ENCODE data around the gene C2.
"Not testable (repeated sequence)": the region's sequence is repeated elsewhere in the genome, so short reads cannot be mapped to it uniquely, and the experiment has no call there.

Gene C2

GRCh38 chr6:31927863-31928671 lies 550 bp downstream of the C2 start:
- DNase-seq: no peak

DNA sequence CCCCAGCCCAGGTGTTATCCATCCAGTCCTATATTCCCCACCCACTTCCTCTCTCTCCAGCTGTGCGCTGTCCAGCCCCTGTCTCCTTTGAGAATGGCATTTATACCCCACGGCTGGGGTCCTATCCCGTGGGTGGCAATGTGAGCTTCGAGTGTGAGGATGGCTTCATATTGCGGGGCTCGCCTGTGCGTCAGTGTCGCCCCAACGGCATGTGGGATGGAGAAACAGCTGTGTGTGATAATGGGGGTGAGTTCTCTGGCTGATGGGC lies 1.1 kb downstream of the C2 start:
- DNase-seq: no peak

DNA sequence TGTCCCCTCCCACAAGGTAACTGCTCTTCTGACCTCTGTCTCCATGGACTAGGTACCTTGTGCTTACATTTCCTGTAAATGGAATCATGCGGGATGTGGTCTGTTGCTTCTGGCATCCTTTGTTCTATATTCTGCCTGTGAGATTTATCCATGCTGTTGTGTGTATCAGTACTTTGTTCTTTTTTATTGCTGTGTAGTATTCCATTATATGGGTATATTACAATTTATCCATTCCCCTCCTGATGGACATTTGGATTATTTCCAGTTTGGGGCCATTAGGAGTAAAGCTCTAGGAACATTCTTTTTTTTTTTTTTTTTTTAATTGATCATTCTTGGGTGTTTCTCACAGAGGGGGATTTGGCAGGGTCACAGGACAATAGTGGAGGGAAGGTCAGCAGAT lies 3.4 kb downstream of the C2 start:
- DNase-seq: no peak

DNA sequence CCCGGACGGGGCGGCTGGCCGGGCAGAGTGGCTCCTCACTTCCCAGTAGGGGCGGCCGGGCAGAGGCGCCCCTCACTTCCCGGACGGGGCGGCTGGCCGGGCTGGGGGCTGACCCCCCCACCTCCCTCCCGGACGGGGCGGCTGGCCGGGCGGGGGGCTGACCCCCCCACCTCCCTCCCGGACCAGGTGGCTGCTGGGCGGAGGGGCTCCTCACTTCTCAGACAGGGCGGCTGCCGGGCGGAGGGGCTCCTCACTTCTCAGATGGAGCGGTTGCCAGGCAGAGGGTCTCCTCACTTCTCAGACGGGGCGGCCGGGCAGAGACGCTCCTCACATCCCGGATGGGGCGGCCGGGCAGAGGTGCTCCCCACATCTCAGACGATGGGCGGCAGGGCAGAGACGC lies 4.6 kb downstream of the C2 start:
- DNase-seq: not testable (repeated sequence)

GRCh38 chr6:31933537-31933936 lies 6.0 kb downstream of the C2 start:
- no peak for DNase-seq

- no peak for DNase-seq
These were observed 7.5 kb downstream of the C2 start for GRCh38 chr6:31935021-31935420.

DNA sequence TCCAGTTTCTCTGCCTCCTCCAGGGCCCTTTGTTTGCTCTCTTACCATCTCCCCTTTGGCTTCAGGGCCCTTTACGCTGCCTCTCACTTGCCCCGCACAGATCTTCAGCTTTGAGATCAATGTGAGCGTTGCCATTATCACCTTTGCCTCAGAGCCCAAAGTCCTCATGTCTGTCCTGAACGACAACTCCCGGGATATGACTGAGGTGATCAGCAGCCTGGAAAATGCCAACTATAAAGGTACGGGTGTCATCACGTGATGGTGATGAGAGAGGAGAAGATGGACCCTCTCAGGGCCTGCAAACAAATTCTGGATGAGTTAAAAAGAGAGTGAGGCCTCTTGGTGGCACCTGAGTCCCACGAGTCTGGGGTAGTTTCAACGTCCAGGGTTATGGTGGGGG lies 8.3 kb downstream of the C2 start:
- no peak for DNase-seq

DNA sequence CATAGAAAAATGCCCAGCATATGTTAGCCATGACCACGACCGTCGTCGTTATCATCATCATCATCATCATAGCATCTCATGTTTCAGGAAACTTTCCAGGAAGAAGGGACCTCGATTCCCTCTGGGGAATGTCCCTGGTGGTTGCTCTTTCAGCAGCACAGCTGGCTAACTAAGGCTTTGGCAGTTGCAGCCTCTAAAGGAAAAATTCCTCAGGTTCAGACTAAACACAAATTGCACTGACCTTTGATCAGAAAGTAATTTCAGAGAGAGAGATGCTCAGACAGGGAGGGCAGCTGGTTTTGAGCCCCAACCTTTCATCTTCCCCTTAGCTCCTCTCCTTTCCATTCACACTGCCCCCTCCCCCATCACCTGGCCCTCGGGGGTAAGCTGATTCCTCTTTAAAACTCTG lies 12.7 kb downstream of the C2 start:
- DNase-seq: no peak

GRCh38 chr6:31943742-31944141 lies 16.2 kb downstream of the C2 start:
- no peak for DNase-seq

DNA sequence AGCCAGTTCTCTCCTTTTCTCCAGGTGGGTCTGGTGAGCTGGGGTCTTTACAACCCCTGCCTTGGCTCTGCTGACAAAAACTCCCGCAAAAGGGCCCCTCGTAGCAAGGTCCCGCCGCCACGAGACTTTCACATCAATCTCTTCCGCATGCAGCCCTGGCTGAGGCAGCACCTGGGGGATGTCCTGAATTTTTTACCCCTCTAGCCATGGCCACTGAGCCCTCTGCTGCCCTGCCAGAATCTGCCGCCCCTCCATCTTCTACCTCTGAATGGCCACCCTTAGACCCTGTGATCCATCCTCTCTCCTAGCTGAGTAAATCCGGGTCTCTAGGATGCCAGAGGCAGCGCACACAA lies 17.6 kb downstream of the C2 start:
- no peak for DNase-seq

- no peak for DNase-seq
These were observed 18.2 kb downstream of the C2 start, which contains the start of gene CFB for GRCh38 chr6:31945507-31946369. Gene CFB (plus strand): TSS chr6:31946095. CDS start chr6:31946222, 127 bp downstream.

DNA sequence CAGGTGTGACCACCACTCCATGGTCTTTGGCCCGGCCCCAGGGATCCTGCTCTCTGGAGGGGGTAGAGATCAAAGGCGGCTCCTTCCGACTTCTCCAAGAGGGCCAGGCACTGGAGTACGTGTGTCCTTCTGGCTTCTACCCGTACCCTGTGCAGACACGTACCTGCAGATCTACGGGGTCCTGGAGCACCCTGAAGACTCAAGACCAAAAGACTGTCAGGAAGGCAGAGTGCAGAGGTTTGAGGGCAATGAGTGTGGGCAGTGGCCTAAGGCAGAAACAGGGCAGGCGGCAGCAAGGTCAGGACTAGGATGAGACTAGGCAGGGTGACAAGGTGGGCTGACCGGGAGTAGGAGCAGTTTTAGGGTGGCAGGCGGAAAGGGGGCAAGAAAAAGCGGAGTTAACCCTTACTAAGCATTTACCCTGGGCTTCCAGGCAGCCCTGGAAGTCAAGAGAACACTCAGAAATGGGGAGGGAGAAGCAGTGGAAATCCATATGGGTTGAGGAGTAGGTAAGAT lies 18.9 kb downstream of the C2 start:
- DNase-seq: no peak

DNA sequence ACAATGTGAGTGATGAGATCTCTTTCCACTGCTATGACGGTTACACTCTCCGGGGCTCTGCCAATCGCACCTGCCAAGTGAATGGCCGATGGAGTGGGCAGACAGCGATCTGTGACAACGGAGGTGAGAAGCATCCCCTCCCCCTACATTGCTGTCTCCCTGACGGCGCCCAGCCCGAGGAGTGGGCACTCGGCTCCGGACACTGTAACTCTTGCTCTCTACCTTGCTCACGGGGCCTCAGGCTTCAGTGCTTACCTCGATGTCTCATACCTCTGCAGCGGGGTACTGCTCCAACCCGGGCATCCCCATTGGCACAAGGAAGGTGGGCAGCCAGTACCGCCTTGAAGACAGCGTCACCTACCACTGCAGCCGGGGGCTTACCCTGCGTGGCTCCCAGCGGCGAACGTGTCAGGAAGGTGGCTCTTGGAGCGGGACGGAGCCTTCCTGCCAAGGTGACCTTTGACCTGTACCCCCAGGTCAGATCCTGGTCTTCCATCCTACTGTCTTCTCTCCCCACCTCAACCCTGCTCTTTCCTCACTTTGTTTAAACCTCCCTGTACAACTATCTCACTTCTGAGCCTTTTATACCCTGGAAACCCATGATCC lies 19.7 kb downstream of the C2 start:
- no peak for DNase-seq

GRCh38 chr6:31947864-31948263 lies 20.3 kb downstream of the C2 start:
- DNase-seq: no peak

GRCh38 chr6:31948306-31948705 lies 20.8 kb downstream of the C2 start:
- no peak for DNase-seq

- no peak for DNase-seq
These were observed 21.4 kb downstream of the C2 start for GRCh38 chr6:31948753-31949413.

- DNase-seq: no peak
These were observed 22.5 kb downstream of the C2 start for GRCh38 chr6:31949926-31950548.

DNA sequence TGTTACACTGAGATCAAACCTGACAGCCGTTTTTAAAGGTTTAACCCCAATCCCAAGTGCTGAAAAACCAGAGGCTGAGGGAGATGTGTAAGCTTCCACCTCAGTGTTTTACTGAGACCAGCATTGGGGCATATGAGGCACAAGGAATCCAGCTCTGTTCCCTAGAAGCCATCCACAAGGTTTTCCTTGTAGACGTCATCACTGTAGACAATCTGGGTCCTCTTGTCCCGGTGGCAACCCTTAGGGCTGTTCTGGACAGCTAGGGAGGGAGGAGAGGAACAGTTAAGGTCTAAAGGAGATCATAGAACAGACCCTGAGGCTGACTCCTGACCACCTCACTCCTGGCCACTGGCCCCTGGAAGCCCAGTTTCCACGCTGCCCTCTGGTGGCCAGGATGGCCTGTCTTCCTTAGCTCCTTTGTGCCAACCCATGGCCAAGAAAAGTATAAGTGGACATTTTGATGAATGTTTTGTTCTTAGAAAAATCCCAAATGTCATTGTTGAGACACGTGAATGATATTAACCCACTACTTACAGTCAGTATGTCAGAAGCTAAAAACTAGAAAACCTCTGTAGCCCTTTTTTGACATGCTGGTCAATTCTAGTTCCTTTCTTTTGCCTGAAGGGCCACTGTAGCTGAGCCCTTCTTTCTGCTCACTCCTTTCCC lies 24.8 kb downstream of the C2 start:
- DNase-seq: peak; percentile 57

DNA sequence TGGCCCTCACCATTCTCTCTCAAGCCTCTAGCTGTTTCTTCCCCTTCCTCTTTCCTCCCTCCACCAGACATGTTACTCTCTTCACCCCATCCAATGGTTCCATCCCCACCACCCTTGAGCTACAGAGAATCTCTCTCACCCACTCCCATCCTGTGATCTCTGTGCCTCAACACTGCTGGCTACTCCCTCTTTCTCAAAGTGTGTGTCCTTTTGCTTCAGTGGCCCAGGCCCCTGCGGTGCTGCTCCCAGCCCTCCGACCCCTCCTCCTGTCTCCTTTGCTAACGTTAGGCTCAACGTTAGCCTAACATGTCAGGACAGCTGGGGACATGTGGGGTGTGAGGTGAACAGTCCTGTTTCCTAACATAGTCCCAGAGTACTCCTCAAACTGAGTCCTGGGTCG lies 25.4 kb downstream of the C2 start:
- DNase-seq: no peak

- no peak for DNase-seq
These were observed 27.0 kb downstream of the C2 start for GRCh38 chr6:31954511-31954910.

- DNase-seq: no peak
These were observed 29.3 kb downstream of the C2 start for GRCh38 chr6:31956796-31957195.

DNA sequence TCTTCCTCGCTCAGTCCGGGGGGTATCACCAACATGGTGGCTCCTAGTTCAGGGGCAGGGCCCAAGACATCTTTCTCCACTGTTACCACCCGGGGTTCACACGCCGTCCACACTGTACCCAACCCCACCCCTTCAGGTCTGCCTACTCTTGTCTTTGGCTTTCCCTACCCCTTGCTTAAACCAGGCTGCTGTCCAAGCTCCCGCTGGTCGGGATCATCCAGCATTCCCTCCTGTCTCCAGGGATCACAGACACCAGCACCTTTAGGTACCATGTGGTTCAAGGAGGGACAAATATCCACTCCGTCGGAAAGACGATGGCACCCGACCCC lies 30.9 kb downstream of the C2 start:
- DNase-seq: no peak

All from retina (tissue), 1 donor.